ENCODE data around the gene SLC24A4.

DNA sequence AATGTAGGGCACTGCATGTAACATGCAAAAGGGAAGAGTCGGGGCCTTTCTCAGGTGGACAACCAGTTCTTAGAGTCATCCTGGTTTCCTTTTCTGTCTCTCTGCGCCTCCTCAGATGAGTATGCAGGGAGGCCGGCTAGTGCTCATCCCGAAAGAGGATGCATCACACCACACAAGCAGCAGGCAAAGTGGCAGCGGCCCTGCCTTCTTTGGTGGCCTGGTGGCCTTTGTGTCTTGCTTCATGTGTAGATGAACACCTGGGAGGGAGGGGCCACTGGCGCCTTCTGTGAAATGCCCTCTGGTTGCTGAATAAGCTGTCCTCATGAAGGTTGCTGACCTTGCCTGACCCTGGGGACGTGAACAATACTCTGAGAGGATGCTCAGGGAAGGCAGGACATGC, 18.0 kb downstream of the SLC24A4 start:
- no peak for TF ChIP-seq POLR2AphosphoS5 (IDR thresholded peaks at IDR 0.05; ENCODE audit: insufficient read depth in 1 of 2, low read depth in 1 of 2)
- TF ChIP-seq, protein P1, sequence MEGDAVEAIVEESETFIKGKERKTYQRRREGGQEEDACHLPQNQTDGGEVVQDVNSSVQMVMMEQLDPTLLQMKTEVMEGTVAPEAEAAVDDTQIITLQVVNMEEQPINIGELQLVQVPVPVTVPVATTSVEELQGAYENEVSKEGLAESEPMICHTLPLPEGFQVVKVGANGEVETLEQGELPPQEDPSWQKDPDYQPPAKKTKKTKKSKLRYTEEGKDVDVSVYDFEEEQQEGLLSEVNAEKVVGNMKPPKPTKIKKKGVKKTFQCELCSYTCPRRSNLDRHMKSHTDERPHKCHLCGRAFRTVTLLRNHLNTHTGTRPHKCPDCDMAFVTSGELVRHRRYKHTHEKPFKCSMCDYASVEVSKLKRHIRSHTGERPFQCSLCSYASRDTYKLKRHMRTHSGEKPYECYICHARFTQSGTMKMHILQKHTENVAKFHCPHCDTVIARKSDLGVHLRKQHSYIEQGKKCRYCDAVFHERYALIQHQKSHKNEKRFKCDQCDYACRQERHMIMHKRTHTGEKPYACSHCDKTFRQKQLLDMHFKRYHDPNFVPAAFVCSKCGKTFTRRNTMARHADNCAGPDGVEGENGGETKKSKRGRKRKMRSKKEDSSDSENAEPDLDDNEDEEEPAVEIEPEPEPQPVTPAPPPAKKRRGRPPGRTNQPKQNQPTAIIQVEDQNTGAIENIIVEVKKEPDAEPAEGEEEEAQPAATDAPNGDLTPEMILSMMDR (IDR thresholded peaks at IDR 0.05), result no peak
- TF ChIP-seq POLR2A (IDR thresholded peaks at IDR 0.05), result no peak

Data from vagina (tissue), 2 donors.